Astrocyte (in vitro differentiated cells and primary cell): ENCODE data around the gene EPS8L1. TPM values are rescaled to one million over a fixed set of nuclear protein-coding genes. Genes with fewer than 3 reads are reported as not detected.

Experiments used
- DNase-seq: peaks from one replicate; pipeline ENCODE4 v3.0.0-alpha.2; 2010; ENCODE audit warnings: low read depth
- FAIRE-seq: peaks from 2 replicates; lab custom pipeline; 2011; peaks lifted over from hg19 to GRCh38; lab: Jason Lieb, UNC
- H2AFZ ChIP-seq: 2 replicates; pipeline ENCODE4 v1.6.0; 2012; ENCODE audit warnings: low read depth, low read length, inconsistent platforms
- H3K27ac ChIP-seq: 2 replicates; pipeline ENCODE4 v1.5.1; 2011; ENCODE audit warnings: low read depth, low read length, inconsistent platforms
- H3K27me3 ChIP-seq: 2 replicates; pipeline ENCODE4 v1.6.0; 2011; ENCODE audit warnings: low read length, inconsistent platforms; ENCODE audit not compliant: insufficient read depth
- H3K36me3 ChIP-seq: 2 replicates; pipeline ENCODE4 v1.5.1; 2011; ENCODE audit warnings: low read length, inconsistent platforms; ENCODE audit not compliant: insufficient read depth
- H3K4me1 ChIP-seq: 2 replicates; pipeline ENCODE4 v1.5.1; 2011; ENCODE audit warnings: low read length, inconsistent platforms; ENCODE audit not compliant: insufficient read depth
- H3K4me2 ChIP-seq: 2 replicates; pipeline ENCODE4 v1.6.0; 2012; ENCODE audit warnings: low read length, inconsistent platforms
- H3K4me3 ChIP-seq: 2 replicates; pipeline ENCODE4 v1.5.1; 2011; ENCODE audit warnings: low read depth, mild to moderate bottlenecking, low read length, inconsistent platforms; ENCODE audit not compliant: insufficient read depth
- H3K79me2 ChIP-seq: 2 replicates; pipeline ENCODE4 v1.6.0; 2012; ENCODE audit warnings: mild to moderate bottlenecking, low read length, inconsistent platforms; ENCODE audit not compliant: insufficient read depth
- H3K9ac ChIP-seq: 2 replicates; pipeline ENCODE4 v1.6.0; 2012; ENCODE audit warnings: mild to moderate bottlenecking, low read length, inconsistent platforms
- H3K9me3 ChIP-seq: 2 replicates; pipeline ENCODE4 v1.5.1; 2012; ENCODE audit warnings: low read depth, mild to moderate bottlenecking, low read length, inconsistent platforms; ENCODE audit not compliant: insufficient read depth
- H4K20me1 ChIP-seq: 2 replicates; pipeline ENCODE4 v1.6.0; 2012; ENCODE audit warnings: low read length, inconsistent platforms; ENCODE audit not compliant: insufficient read depth
- H3K27ac Mint-ChIP-seq: one replicate; pipeline ENCODE4 v1.8.0; 2021; ENCODE audit warnings: mild to moderate bottlenecking, mixed read lengths; ENCODE audit not compliant: unreplicated experiment
- H3K27me3 Mint-ChIP-seq: one replicate; pipeline ENCODE4 v1.8.0; 2021; ENCODE audit warnings: low read depth, mixed read lengths; ENCODE audit not compliant: unreplicated experiment
- H3K36me3 Mint-ChIP-seq: one replicate; pipeline ENCODE4 v1.8.0; 2021; ENCODE audit warnings: low read depth, mixed read lengths; ENCODE audit not compliant: unreplicated experiment
- H3K4me1 Mint-ChIP-seq: one replicate; pipeline ENCODE4 v1.8.0; 2021; ENCODE audit warnings: low read depth, mixed read lengths; ENCODE audit not compliant: unreplicated experiment
- H3K4me3 Mint-ChIP-seq: one replicate; pipeline ENCODE4 v1.8.0; 2021; ENCODE audit warnings: mild to moderate bottlenecking, moderate library complexity, mixed read lengths; ENCODE audit not compliant: unreplicated experiment
- H3K9me3 Mint-ChIP-seq: one replicate; pipeline ENCODE4 v1.8.0; 2021; ENCODE audit warnings: mild to moderate bottlenecking, mixed read lengths; ENCODE audit not compliant: unreplicated experiment
- CTCF ChIP-seq: IDR thresholded peaks from 2 replicates; pipeline ENCODE4 v1.5.1; 2011; ENCODE audit warnings: low read depth, mild to moderate bottlenecking, inconsistent platforms, low read length, moderate library complexity; ENCODE audit not compliant: insufficient read depth
- EZH2 ChIP-seq: IDR thresholded peaks from 2 replicates; pipeline ENCODE4 v1.6.1; 2012; ENCODE audit warnings: mild to moderate bottlenecking, low read length, inconsistent platforms; ENCODE audit not compliant: insufficient read depth
- total RNA-seq: library from RNA; stranded (reverse); gene quantifications from 2 replicates; pipeline ENCODE4 v1.2.1, GENCODE V29; 2021

Gene EPS8L1
- total RNA-seq, 1 donor from 2014 or later = 9.2 TPM

DNA sequence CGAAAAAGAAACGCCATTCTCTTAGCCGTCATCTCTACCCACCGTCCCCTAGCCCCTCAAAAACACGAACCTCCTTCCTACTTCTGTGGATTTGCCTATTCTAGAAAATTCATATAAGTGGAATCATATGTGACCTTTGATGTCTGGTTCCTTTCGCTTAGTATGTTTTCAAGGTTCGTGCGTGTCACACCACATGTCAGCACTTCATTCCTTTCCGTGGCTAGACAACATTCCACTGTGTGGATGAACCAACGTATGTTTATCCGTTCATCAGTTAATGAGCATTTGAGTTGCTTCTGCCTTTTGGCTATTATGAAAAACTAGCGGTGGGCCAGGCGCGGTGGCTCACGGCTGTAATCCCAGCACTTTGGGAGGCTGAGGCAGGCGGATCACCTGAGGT is 55.8 kb downstream of the EPS8L1 start:
- Histone ChIP-seq H3K79me2 (no peaks in the 10 kb centered on the region), H4K20me1 (no peaks in the 10 kb centered on the region), H3K4me3 (no peak overlapping the region), H3K4me2 (no peak overlapping the region), H3K36me3 (no peaks in the 10 kb centered on the region), H2AFZ (no peak overlapping the region), H3K4me1 (no peaks in the 10 kb centered on the region), H3K9ac (no peak overlapping the region), H3K9me3 (no peaks in the 10 kb centered on the region), H3K27ac (no peak overlapping the region), H3K27me3 (peaks cover 3% of the 10 kb centered on the region)
- DNase-seq (no peak), FAIRE-seq (no peak)
- Mint-ChIP-seq H3K27ac (no peak overlapping the region), H3K9me3 (no peaks in the 10 kb centered on the region), H3K36me3 (no peaks in the 10 kb centered on the region), H3K4me1 (no peaks in the 10 kb centered on the region), H3K27me3 (peaks cover 23% of the 10 kb centered on the region), H3K4me3 (no peak overlapping the region)
- no peak for TF ChIP-seq EZH2
- TF ChIP-seq CTCF = no peak

- H3K27ac Mint-ChIP-seq = no peak overlapping the region
- Histone ChIP-seq H2AFZ (no peak overlapping the region), H3K4me3 (no peak overlapping the region), H3K27me3 (peaks cover 3% of the 10 kb centered on the region), H3K4me2 (no peak overlapping the region), H3K9ac (no peak overlapping the region), H3K79me2 (no peaks in the 10 kb centered on the region), H3K36me3 (no peaks in the 10 kb centered on the region), H3K9me3 (no peaks in the 10 kb centered on the region), H3K27ac (no peak overlapping the region), H4K20me1 (no peaks in the 10 kb centered on the region), H3K4me1 (no peaks in the 10 kb centered on the region)
- TF ChIP-seq EZH2 (no peak), CTCF (no peak)
- H3K36me3 Mint-ChIP-seq = no peaks in the 10 kb centered on the region
- no peak overlapping the region for H3K4me3 Mint-ChIP-seq
- no peaks in the 10 kb centered on the region for H3K4me1 Mint-ChIP-seq
- peaks cover 15% of the 10 kb centered on the region for H3K27me3 Mint-ChIP-seq
- DNase-seq (no peak), FAIRE-seq (no peak)
- H3K9me3 Mint-ChIP-seq = no peaks in the 10 kb centered on the region
Measured at GRCh38 chr19:55132453-55133129, 56.9 kb downstream of the EPS8L1 start.
